ENCODE measurements around the gene UBA52.

The UBA52 gene

DNA sequence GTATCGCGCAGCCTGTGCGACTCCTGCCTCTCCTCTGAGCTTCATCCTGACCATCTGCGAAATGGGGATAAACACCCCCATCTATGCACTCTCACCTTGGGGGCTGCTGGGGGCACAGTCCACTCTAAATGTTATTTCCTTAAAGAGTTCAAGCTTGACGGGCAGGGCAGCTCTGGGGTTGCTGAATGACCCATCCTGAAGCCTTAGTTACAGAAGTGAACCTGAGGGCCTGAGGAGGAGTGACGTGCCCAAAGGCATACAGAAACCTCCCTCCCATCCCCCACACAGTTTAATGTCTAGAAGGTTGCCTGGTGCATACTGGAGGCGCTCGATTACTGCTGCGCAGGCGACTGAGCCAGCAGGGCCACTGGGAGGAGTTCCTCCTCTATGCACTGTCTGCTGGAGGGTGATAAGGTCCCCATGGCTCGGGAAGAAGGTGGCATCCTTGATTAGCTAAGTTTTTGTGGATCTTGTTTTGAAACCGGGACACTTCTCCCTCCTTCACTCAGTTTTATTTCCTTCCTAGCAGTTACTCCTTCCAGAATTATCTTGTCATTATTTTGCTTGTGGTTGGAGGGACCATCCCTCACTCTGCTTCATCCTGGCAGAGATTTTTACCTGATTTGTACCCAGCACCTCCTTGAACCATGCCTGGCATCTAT, 27.7 kb upstream of the UBA52 start:
- in situ Hi-C loops (cut with MboI; ENCODE audit: low pct_unique_long_range_greater_than_20kb, low sequenced_read_pairs), result no loop called here
- peak; percentile 76 for DNase-seq

DNA sequence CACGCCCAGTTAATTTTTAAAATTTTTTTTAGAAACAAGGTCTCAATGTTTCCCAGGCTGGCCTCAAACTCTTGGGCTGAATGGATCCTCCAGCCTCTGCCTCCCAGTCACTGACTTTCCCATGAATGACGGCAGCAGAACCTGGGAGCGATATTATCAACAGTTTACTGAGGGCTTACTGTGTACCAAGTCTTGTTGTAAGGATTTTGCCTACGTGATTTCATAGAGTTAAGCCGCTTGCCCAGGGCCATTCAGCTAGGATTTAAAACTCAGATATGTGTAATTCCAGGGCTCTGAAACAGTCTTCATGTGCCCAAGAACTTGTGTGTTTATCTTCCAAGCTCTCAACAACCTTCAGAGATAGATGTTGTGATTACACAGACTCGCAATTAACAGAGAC, 20.0 kb upstream of the UBA52 start:
- DNase-seq, result no peak
- in situ Hi-C loops (cut with MboI; ENCODE audit: low pct_unique_long_range_greater_than_20kb, low sequenced_read_pairs), result no loop called here

DNA sequence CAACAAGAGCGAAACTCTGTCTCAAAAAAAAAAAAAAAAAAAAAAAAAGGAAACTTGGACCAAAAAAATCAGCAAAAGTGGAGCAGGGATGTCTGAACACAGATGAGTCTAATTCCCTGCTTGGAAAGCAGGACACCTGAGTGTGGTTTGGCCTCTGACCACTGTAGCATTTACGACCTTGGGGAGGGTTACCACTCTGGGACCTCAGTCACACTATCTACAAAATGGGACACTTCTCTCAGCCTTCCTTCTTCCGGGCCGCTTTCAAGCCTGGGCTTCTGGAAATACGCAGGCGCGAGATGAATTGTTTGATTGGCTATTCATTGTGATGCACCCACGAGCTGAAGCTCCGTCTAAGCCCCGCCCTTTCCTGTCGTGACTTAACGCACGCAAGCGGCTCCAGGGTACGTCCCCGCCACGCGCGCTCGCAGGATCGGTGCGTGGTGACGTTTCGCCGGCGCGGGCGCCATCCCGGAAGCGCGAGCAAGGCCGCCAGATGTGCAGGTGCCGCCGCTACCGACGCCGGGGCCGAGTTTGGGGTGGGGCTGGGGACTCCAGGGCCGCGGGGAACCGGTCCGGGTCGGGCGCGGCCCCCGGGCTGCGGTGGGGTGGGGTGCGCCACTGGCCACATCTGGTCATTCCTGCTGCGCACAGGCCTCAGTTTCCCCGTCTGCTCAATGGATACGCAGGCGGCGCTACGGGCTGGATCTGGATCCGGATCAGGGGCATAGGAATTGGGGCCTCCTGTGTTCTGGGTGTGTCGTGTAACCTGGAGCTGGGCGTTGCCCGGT, 14.1 kb upstream of the UBA52 start, which contains the start of gene KXD1:
KXD1 (plus strand) TSS at position 460 of the 791 bp plus-strand sequence. CDS start 4,187 bp downstream, outside the sequence.
- peak; percentile 97 for DNase-seq
- in situ Hi-C loops (cut with MboI; ENCODE audit: low pct_unique_long_range_greater_than_20kb, low sequenced_read_pairs), result no loop called here

DNA sequence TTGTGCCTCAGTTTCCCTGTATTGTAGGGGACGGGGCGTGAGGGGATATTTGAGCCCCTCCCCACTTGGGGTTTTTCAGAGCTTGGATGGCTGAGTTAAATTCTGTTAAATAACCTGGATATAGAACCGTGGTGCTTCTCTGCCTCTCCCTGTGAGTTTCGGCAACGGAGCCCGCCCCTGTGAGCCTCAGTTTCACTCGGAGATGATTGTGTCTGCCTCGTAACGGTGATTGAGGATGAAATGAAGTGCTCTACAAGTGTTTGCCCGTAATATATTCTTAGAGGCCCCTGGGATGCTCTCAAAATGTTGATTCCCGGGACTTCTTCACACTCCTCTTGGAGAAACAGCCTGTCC, 13.5 kb upstream of the UBA52 start:
- in situ Hi-C loops (cut with MboI; ENCODE audit: low pct_unique_long_range_greater_than_20kb, low sequenced_read_pairs), result no loop called here
- DNase-seq, result no peak

DNA sequence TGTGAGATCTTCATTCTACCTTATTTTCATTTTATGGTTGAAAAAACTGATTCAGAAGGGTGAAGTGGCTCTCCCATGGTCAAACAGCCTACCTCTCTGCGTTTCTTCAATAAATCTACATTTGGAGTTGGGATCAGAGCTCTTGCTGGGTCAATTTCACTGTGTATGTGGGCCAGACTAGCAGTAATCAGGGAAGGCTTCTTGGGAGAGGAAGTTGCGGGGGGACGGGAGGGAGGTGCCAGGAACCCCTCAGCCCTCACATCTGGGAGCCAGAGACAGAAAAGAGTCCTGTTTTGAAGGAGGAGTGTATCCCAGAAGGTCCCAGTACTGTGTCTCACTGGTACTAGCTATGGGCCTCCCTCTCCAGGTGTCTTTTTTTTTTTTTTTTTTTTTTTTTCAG, 13.1 kb upstream of the UBA52 start:
- DNase-seq, result peak; percentile 20
- in situ Hi-C loops (cut with MboI; ENCODE audit: low pct_unique_long_range_greater_than_20kb, low sequenced_read_pairs), result no loop called here

DNA sequence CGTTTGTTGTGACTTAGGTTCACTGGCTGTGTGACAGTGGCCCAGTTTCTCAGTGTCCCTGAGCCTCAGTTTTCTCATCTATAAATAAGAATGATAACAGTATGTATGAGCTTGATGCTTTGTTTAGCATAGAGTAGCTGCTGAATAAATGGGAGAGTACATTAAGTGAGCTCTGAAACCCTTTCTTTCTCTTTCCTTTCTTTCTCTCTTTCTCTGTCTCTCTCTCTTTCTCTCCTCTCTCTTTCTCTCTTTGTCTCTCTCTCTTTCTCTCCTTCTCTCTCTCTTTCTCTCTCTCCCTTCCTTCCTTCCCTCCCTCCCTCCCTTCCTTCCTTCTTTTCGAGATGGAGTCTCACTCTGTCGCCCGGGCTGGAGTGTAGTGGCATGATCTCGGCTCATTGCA, 12.0 kb upstream of the UBA52 start:
- in situ Hi-C loops (cut with MboI; ENCODE audit: low pct_unique_long_range_greater_than_20kb, low sequenced_read_pairs), result no loop called here
- no peak for DNase-seq

DNA sequence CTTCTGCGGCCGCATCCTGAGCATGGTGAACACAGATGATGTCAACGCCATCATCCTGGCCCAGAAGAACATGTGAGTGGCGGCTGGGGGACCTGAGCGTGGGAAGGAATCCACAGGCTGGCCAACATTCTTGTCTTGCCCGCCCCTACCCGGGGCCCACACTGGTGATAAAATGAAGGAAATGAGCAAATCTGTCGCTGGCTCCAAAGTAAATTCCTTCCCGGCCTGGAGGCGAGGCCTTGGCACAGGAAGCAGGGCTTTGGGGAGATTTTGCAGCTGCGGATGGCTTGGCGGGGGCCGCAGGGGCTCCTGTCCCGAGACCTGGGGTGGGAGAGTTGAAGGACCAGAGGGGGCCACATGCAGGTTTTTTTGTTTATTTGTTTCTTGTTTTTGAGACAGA, 9.6 kb upstream of the UBA52 start:
- no peak for DNase-seq
- in situ Hi-C loops (cut with MboI; ENCODE audit: low pct_unique_long_range_greater_than_20kb, low sequenced_read_pairs), result no loop called here

DNA sequence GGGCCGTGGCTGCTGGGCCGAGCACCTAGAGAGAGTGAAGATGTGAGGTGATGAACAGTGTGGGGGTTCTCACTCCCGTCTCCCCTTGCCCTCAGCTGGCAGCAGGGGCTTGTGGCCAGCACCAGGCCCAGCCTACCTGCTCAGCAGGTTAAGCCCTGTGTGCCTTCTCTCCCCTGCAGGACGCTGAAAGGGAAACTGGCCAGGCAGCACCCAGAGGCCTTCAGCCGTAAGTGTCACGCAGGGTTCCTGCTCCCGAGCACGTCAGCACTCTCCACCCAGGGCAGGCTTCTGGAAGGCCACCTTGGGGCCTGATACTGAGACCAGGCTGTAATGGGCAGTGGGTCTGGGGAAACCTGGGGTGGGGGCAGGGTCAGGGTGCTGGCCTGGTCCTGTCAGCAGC, 4.7 kb upstream of the UBA52 start:
- DNase-seq, result no peak
- in situ Hi-C loops (cut with MboI; ENCODE audit: low pct_unique_long_range_greater_than_20kb, low sequenced_read_pairs), result no loop called here

DNA sequence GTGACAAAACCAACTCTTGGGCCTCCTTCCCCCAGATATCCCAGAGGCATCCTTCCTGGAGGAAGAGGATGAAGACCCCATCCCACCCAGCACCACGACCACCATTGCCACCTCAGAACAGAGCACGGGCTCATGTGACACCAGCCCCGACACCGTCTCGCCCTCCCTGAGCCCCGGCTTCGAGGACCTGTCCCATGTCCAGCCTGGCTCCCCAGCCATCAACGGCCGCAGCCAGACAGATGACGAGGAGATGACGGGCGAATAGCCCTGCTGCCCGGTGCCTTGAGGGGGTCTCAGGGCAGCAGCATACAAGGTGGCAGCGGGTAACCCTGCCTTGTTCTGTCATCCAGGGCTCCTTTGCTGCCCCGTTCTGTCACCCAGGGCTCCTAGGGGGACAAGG, 3.3 kb upstream of the UBA52 start:
- in situ Hi-C loops (cut with MboI; ENCODE audit: low pct_unique_long_range_greater_than_20kb, low sequenced_read_pairs), result no loop called here
- no peak for DNase-seq

DNA sequence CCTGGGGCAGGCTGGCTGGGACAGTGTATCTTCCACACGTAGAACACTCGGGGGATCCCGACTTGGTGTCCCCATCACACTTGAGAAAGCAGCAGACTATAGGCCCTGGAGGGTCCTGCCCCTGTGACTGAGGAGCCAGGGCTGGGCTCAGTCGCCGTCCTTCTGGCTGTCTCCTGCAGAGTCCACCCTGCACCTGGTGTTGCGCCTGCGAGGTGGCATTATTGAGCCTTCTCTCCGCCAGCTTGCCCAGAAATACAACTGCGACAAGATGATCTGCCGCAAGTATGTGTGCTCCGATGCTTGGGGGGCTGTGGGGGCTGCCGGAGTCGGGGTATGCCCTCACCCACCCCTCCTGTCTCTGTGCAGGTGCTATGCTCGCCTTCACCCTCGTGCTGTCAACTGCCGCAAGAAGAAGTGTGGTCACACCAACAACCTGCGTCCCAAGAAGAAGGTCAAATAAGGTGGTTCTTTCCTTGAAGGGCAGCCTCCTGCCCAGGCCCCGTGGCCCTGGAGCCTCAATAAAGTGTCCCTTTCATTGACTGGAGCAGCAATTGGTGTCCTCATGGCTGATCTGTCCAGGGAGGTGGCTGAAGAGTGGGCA, 3.1 kb downstream of the UBA52 start:
- DNase-seq, result no peak
- in situ Hi-C loops (cut with MboI; ENCODE audit: low pct_unique_long_range_greater_than_20kb, low sequenced_read_pairs), result no loop called here

DNA sequence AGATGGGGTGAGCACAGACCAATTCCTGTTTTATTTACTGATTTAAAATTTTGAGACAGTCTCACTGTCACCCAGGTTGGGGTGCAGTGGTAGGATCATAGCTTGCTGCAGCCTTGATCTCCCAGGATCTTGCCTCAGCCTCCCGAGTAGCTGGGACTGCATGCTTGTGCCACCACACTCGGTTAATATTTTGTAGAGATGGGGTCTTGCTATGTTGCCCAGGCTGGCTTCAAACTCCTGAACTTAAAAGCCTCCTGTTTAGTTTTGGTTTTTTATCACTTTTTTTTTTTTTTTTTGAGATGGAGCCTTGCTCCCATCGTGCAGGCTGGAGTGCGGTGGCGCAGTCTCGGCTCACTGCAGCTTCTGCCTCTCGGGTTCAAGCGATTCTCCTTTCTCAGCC, 4.7 kb downstream of the UBA52 start:
- DNase-seq, result no peak
- in situ Hi-C loops (cut with MboI; ENCODE audit: low pct_unique_long_range_greater_than_20kb, low sequenced_read_pairs), result no loop called here

DNA sequence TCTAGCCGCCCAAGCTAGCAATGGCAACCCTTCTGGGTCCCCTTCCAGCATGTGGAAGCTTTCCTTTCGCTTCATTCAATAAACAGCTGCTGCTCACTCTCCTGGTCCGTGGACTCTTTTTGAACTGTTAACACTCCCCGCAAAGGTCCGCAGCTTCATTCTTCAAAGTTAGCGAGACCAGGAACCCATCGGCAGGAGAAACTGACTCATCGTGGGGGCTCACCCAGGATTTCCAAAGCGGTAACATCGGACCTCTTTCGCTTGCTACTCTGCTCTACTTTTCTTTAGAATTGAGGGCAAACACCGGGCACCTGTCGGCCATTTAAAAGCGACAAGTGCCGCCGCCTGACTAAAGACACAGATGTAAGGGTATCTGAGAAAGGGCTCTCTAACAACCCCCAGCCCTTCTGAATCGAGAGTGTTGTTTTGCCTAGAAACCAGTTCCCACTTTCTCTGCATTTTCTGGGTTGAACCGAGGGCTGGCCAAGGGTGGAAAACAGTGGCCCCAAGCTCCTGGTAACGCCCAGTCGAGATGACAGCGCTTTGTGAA, 5.8 kb downstream of the UBA52 start:
- in situ Hi-C loops (cut with MboI; ENCODE audit: low pct_unique_long_range_greater_than_20kb, low sequenced_read_pairs), result no loop called here
- DNase-seq, result no peak

DNA sequence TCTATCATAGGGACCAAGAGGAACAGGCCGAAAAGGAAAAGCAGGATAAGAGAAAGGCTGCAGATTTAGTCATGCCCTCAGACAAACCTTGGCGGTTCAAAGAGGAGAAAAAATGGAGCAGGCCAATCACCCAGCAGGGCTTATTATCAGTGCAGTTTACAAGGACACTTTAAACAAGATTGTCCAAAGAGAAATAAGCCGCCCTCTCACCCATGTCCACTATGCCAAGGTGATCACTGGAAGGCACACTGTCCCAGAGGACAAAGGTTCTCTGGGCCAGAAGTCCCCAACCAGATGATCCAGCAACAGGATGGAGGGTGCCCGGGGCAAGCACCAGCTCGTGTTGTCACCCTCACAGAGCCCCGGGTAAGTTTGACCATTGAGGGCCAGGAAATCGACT, 8.7 kb downstream of the UBA52 start:
- DNase-seq, result no peak
- in situ Hi-C loops (cut with MboI; ENCODE audit: low pct_unique_long_range_greater_than_20kb, low sequenced_read_pairs), result no loop called here

DNA sequence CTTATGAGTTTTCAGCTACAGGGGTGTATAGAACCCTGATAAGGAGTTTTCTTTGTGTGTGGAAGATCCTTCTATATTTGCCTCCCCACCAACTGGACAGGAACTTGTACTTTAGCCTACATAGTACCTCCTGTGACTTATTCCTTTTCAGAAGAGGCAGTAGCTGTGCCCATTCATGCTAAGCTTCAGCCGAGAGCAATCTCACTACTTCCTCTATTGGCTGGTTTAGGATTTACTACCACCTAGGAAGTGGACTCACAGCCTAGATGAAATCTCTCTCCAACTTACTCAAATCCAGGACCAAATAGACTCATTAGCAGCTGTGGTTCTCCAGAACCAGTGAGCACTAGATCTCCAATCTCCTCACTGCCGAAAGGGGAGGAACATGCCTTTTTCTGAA, 14.6 kb downstream of the UBA52 start:
- peak; percentile 43 for DNase-seq
- in situ Hi-C loops (cut with MboI; ENCODE audit: low pct_unique_long_range_greater_than_20kb, low sequenced_read_pairs), result no loop called here

DNA sequence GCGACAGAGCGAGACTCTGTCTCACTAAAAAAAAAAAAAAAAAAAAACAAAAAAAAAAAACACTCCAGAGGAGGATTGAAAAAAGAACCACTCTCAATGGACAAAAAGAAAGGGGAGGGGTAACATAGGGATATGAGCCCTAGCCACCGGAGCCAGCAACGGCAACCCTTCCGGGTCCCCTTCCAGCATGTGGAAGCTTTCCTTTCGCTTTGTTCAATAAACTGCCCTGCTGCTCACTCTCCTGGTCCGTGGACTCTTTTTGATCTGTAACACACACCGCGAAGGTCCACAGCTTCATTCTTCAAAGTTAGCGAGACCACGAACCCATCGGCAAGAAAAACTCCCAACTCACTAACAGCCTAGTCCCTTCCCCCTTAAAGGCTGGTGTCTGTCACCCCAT, 15.9 kb downstream of the UBA52 start:
- no peak for DNase-seq
- in situ Hi-C loops (cut with MboI; ENCODE audit: low pct_unique_long_range_greater_than_20kb, low sequenced_read_pairs), result no loop called here

DNA sequence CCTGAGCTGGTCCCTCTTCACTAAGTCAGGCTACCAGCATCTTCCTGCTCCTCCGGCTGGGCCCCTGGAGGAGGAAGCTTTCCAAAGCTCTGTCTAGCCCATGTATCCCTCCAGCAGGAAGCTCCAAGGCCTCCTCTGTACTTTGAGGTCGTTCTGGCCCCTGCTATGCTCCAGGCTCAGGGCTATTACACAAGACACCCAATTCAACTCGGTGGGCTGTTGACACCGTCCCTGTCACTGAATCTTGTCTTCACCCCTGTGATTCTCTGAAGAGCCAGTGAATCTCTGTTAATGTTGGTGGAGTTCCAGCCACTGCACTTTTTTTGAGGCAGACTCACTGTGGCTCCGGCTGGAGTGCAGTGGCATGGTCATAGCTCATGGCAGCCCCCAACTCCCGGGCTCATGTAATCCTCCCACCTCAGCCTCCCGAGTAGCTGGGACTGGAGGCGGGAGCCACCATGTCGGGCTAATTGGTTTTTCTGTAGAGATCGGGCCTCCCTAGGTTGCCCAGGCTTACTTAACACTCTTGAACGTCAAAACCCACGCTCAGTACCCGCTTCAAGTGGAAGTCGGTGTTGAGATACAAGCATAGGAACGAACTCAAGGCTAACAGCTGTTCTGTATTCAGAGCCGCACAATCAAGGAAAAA, 16.4 kb downstream of the UBA52 start:
- DNase-seq, result no peak
- in situ Hi-C loops (cut with MboI; ENCODE audit: low pct_unique_long_range_greater_than_20kb, low sequenced_read_pairs), result no loop called here

DNA sequence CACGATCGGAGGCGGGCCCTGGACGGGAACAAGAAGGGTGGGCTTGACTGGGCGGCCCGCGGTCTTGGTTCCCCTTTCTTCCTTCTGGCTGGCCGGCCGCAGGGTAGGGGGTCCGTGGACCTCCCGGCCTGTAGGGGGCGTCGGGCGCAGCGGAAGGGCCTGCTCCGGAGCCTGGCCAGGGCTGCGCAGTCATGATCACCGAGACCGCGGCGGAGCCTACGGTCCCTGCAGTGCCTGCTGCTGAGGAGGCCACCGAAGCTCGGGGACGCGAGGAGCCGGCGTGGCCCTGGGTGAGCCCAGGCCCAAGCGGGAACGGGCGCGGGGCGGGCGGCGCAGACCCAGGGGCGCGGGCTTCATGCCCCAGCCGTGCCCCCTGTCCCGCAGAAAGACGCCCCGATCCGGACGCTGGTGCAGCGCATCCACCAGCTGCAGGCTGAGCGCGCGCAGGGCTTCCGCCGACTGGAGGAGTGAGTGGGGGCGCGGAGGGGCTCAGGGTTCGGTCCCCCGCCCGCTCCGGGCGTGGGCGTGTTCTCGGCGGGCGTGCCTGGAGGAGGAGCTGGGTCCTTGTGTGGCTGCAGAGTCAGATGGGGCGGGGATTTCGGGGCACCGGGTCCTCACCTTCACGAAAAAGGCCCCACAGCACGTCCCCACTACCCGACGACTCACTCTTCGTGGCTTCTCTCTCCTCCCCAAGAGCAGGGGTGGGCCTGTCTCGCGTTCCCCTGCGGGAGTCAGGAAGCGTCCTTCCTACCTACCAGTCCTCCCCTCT, 17.1 kb downstream of the UBA52 start, which contains the start of gene REX1BD:
REX1BD (plus strand) TSS at position 188 of the 769 bp plus-strand sequence; CDS start at position 192, 4 bp downstream.
- in situ Hi-C loops (cut with MboI; ENCODE audit: low pct_unique_long_range_greater_than_20kb, low sequenced_read_pairs), result no loop called here
- DNase-seq, result peak; percentile 97

DNA sequence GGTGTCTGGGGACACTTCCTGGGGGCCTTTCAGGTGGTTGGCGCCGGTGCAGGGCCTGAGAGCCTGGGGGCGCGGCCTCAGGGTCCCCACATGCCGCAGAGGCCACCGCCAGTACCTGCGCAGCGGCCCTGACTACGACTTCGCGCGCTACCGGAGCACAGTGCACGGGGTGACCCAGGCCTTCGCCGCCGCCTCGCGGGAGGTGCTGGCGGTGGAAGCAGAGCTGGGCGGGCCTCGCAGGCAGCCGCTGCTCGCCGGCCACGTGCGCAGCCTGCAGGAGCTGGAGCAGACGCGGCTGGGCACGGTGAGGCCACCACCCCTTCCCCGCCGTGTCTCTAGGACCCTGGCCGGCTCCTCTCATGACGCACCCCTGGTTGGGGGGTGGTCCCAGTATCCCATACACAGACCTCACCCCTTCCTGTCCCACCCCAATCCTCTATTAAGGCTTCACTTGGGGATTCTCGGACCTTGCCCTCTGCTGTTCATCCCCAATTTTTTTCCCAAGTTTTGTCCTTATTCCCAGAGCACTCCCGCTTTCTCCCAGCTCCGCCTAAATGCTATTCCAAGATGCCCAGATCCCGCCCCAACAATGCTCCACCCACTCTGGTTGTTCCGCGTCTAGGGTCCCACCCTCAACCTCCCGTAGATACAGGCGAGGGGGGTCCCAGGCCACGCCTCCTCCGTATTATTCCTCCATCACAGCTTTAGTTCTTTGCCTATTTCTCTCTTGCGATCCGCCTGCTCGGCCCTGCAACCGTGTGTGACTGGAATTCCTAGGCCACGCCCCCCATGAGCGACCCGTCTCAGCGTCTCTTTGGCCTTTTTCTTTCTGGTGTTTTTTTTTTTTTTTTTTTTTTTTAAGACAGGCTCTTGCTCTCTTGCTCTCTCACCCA, 18.0 kb downstream of the UBA52 start:
- DNase-seq, result no peak
- in situ Hi-C loops (cut with MboI; ENCODE audit: low pct_unique_long_range_greater_than_20kb, low sequenced_read_pairs), result no loop called here

Measured in KBM-7 (cell line).